ENCODE data around the gene TNNC1. TPM values are rescaled to one million over a fixed set of nuclear protein-coding genes. Genes with fewer than 3 reads are reported as not detected.

The TNNC1 gene
- total and polyA plus RNA-seq, 9 of the 15 experiments (the other 6 are each of a cell fraction or from before 2014, with no cell fraction given): 0.08 to 0.85 (median 0.42) TPM; not detected in 4

GRCh38 chr3:52405066-52405465 is 48.8 kb downstream of the TNNC1 start:
- no peak for ATAC-seq
- H3K9me3 ChIP-seq (replicated peaks; ENCODE audit: control insufficient read depth, insufficient read depth, low read depth, low read length): no peaks in the 10 kb centered on the region
- no peak overlapping the region for H3K9ac ChIP-seq (ENCODE audit: insufficient read depth in 1 of 2, low read depth in 2 of 2, low read length in 2 of 2)
- FAIRE-seq: no peak
- peaks cover 21% of the 10 kb centered on the region for H3K79me2 ChIP-seq (ENCODE audit: control insufficient read depth, insufficient read depth, low read length)
- CTCF ChIA-PET (ENCODE audit: low intra/inter-chr PET ratio): no interaction called here
- H3K4me1 ChIP-seq (replicated peaks in 1 of 2; ENCODE audit: control insufficient read depth in 2 of 2, insufficient read depth in 2 of 2, low read length in 2 of 2): peaks cover 14 to 23% of the 10 kb centered on the region in 2 experiments; a peak in 4 of 5 replicates
- no peak for DNase-seq (ENCODE audit: extremely low read depth in 1 of 4, low spot score in 3 of 4)
- peaks cover 3% of the 10 kb centered on the region for H3K9me1 ChIP-seq (ENCODE audit: control insufficient read depth, insufficient read depth, low read length)
- BruUV-seq (replicated peaks): no TSS peak
- TF ChIP-seq MTA1 (IDR thresholded peaks at IDR 0.05; ENCODE audit: borderline replicate concordance): no peak
- TF ChIP-seq E2F1 (CRISPR knock-in tag; IDR thresholded peaks at IDR 0.05): no peak
- TF ChIP-seq ZNF707 (CRISPR knock-in tag; conservative IDR thresholded peaks at IDR 0.05): no peak
- no peak for TF ChIP-seq TRIM24 (IDR thresholded peaks at IDR 0.05)
- TF ChIP-seq NCOR1 (IDR thresholded peaks at IDR 0.05): no peak
- TF ChIP-seq GTF2E2 (tag; IDR thresholded peaks at IDR 0.05): no peak
- H3K36me3 ChIP-seq (ENCODE audit: control insufficient read depth, insufficient read depth, low read length): peaks cover 78% of the 10 kb centered on the region; the same call in 2 of the 3 replicates
- H3K27ac ChIP-seq (ENCODE audit: extremely low read depth, low read depth, low read length): no peak overlapping the region
- H2AFZ ChIP-seq (ENCODE audit: low read depth, low read length): no peak overlapping the region
- intact Hi-C loops (cut with micrococcal nuclease): no loop called here
- no peak overlapping the region for H3K4me3 ChIP-seq
- POLR2A ChIA-PET: interaction anchor here (0.6 to 1.5 kb wide), 2 partner anchors 13 to 26 kb away, joined by 3 read pairs; no protein-coding TSS in a partner anchor
- no peaks in the 10 kb centered on the region for H4K20me1 ChIP-seq (replicated peaks; ENCODE audit: control insufficient read depth, insufficient read depth, low read length)
- H3K27me3 ChIP-seq (ENCODE audit: control insufficient read depth in 2 of 2, insufficient read depth in 2 of 2, low read length in 2 of 2): no peaks in the 10 kb centered on the region
- in situ Hi-C loops (cut with MboI): no loop called here
- 100% methylated on average over 2 of the region's 6 CpGs for WGBS (ENCODE audit: insufficient coverage, low coverage, missing lambda C conversion rate)
- no peak overlapping the region for H3K4me2 ChIP-seq (ENCODE audit: insufficient read depth, low read length)

Data from K562 (cell line).